Stimulated activated CD4-positive, alpha-beta T cell treated with anti-CD3 and anti-CD28 coated beads, TNF-alpha, amount 100 ng/mL, for 4 hours (primary cell): Measurements from ENCODE around the gene RBM4.

Experiments
- DNase-seq, 3 experiments: peaks; one replicate each; pipeline ENCODE4 v3.0.0-alpha.2; 2020; ENCODE audit warnings: low read depth in 3 of 3

The RBM4 gene

DNA sequence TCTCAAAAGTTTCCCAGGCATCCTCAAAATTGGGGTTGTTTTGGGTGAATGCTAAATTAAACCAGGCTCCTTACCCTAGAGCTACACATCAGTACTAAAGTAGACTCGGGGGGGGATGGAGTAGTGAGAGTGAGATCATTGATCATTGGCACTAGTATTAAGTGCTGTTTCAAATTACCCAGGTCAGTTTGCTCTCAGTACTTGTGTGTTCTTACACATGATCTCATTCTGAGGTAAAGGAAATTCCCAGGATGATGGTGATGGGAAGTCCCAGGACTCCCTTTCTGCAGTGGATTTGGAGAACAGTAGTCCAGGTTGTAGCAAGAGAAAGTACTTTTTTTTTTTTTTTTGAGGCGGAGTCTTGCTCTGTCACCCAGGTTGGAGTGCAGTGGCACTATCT lies 12.5 kb downstream of the RBM4 start:
- DNase-seq = no peak

DNA sequence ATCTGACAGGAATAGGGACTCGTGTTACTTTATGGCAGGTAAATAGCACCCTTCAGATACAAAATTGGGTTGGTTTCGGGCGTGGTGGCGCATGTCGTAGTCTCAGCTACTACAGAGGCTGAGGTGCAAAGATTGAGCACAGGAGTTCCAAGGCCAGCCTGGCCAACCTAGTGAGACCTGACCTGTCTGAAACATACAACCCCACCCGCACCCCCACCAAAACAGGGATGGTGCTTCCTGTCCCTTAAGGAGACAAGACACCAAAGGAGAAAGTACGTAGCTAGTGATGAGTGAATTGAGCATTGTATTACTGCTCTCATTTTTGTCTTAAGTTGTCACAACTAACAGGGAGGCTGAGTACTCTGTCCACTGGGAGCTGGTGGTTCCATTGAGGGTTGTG lies 14.1 kb downstream of the RBM4 start:
- DNase-seq = no peak

DNA sequence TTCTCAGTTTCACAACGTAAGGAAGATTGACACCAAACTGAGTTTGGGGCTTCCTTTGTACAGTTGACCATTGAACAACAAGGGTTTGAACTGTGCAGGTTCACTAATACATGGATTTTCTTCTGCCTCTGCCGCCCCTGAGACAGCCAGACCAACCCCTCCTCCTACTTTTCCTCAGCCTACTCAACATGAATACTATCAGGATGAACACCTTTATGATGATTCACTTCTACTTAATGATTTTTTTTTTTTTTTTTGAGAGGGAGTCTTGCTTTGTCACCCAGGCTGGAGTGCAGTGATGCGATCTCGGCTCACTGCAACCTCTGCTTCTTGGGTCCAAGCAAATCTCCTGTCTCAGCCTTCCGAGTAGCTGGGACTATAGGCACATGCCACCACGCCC lies 14.6 kb downstream of the RBM4 start:
- no peak for DNase-seq

DNA sequence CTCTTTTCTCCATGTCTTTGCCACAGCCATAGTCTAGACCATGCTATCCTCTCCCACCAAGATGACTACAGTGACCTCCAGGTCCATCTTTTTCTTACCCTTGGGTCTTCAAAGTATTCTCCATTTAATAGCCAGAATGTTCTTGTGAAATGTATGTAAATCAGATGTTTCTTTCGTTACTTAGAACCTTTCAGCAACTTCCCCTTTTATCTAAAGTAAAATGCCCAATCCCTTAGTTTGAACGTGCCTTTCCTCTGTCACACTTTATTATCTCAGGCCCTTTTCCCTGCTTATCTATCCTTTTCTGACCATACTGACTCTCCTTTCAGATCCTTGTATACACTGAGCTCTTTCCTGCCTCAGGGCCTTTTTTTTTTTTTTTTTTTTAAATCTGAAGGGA lies 21.3 kb downstream of the RBM4 start:
- DNase-seq = no peak

DNA sequence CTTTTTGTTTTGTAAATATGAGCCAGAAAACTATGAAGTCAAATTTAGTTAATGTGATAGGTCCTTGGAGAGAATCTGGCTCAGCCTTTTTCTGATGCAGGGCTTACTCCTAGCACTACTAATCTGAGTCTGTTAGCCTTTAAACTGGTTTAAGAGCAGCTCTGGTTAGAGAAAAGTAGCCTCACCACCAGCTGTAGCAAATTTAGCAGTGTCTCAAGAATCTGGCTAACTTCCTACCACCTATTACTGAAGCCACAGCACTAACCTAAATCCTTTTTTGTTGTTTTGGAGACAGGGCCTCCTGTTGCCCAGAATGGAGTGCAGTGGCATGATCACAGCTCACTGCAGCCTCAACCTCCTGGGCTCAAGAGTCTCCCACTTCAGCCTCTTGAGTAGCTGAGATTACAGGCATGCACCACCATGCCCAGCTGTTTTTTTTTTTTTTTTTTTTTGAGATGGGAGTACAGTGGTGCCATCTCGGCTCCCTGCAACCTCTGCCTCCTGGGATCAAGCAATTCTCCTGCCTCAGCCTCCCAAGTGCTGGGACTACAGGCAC lies 25.3 kb downstream of the RBM4 start:
- no peak for DNase-seq

DNA sequence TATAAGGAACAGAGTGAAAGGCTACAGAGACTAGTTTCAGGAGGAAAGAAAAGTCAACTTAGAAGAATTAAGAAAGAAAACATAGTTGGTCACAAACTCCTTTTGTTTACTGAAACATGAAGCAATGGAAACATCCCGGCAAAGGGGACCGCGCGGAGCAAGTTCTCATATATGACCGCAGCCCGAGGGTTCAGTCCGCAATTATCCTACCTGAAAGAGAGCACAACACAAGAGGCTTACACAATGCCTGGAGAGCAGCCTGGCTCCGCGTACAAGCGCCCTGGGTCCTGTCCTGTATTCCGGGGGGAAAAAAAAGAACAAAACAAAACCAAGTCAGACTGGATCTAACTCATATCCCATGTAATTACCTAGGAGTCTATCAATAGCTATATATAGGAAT lies 26.9 kb downstream of the RBM4 start:
- no peak for DNase-seq

DNA sequence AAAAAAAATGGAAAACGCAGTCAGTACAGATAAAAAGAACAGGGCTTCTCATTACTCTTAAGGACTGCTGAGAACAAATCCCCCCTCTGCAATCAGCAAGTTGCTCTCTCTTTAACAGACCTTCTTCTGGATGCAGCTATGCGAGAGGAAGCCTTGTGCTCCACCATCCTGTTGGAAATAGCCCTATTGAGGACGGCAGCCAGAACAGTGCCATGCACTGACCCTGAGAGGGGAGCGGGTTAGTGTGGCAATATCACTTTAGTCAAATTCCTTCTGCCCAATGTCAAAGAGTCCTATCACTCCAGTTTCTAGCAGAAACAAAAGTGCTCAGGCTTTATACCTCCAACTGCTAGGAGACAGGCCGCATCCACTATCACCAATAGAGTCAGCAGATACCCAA lies 32.3 kb downstream of the RBM4 start:
- DNase-seq = no peak

DNA sequence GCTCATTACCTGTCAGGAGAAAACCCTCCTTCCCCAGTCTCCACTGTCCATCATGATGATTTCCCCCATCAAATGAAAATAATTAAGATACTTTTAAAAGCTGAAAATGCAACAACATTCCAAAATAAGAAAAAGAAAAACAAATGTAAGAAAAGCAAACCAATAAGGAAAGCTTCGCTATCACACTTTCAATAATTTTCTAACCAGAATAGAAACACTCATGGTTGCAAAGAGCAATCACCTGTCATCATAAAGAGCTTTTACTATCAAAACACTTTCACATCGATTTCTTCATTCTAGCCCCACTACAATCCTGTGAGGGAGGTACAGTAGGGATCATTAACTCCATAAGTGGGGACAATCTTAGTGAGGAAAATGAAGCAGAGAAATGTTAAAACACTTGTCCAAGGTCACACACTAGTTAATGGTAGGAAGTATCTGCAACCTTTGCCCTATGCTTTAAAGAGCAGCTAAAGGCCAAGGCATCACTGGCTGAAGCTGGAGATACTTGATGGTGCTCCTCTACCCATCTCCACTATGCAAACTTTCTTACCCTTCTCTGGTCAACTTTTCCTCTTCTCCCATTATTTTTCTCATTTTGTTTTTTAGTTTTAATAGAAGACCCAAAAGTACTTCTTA lies 36.6 kb downstream of the RBM4 start:
- DNase-seq = no peak

DNA sequence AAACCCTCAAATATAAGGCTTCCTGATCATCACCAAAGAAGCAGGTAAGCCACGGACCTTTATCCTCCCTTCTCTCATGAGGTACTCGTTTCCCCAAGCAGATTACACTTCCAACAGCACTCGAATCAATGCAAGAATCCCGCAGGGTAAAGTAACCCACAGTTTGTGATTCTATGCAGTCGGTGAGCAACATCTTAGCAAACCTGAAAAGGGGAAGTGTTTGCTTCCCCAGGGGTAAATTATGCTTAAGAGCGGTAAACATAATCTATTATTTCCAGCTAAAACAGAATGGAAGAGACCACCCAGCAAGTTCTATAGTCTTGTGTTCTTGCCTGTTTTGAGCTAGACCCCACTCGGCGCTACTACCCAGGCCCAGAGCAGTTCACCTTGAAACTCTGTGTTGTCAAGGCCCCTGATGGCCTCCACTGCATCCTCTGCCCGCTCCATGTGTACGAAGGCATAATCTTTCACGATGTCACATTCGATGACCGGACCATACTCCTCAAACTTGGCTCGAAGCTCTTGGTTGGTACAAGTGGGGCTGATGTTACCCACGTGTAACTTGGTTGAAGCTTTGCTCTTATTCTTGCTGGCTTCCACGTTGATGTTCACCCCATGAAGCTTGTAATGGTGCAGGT lies 37.9 kb downstream of the RBM4 start:
- DNase-seq = no peak

DNA sequence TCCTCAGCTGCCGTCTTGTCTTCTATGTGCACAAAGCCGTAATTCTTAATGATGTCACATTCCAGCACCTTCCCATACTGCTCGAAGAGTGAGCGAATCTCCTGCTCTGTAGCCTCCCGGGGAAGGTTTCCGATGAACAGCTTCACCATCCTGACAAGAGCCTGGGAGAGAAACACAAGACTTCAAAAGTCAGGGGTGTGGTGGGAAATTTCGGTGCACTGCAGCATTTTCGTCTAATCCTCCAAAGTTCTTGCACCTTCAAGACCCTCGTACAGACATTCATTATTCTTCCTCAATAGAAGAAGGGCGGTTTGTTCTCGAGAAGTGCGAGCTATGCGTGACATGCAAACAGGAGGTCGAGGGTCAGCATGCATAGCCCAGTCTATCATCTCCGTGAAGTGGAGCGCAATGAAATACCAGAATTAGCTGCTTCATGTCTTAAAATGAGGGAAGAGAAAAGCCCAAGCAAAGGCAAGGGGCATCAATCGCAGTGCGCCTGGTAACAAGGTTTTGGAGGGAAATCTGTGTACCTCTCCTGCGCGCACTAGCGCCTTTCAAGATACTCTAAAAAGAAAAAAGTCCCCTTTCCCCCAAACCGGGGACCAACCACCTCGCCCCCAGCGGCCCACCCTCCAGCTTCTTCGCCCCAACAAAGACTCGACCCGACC lies 38.6 kb downstream of the RBM4 start:
- DNase-seq = no peak

DNA sequence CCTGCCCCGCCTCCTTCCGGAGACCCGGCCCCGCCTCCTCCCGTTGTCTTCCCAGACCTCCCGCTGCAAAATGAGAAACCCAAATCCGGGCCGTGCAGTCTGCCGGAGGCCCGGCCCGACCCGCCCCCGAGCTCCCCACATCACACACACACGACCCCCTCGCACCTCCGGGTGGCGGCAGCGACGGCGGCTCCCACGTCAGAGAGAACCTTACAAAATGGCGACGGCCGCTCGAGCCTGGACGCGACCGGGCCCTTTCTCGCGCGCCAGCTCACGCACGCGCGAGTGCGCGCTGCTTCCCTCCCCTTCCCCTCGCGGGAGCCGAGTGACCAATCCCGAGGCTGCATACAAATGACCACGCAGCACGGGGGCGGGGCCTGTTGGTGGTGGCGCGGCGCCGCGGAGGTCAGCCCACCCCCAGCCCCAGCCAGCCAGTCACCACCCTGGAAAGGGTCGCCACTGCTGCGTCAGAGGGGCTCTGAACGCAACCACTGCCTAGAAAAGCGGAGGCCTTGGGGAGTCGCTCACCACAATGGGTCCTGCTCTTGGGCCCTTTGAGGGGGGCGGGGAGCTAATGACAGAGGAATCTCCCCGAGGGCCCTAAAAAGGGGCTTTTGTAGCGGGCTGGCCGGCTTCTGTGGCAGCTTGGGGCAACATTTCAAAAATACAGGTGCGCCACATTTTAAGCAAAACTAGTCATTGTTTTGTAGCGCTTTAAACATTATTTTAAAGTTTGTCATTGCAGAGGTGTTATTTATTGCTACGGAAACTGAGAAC lies 39.3 kb downstream of the RBM4 start, which contains the start of gene RBM4B:
Gene RBM4B (minus strand): TSS at position 289 of the 777 bp plus-strand sequence. CDS start 808 bp downstream, outside the sequence.
- peak; percentile 83 to 92 (median 86) for DNase-seq

DNA sequence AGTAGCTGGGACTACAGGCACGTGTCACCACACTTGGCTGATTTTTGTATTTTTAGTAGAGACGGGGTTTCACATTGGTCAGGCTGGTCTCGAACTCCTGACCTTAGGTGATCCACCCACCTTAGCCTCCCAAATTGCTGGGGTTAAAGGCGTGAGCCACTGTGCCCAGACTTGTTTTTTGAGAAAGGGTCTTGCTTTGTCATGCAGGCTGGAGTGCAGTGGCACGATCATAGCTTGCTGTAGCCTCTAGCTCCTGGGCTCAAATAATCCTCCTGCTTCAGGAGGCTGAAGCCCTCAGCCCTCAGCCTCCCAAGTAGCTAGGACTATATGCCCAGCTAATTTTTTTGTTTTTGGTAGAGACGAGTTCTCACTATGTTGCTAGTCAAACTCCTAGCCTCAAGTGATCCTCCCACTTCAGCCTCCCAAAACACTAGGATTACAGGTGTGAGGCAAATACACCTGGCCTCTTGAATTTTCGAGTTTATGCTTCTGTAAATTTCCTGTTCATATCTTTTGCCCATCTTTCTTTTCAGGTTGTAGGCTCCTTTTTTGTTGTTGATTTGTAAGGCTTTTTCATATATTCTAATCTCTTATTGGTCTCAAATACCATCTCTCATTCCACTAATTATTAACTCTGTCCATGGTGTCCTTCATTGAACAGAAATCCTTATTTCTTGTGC lies 42.6 kb downstream of the RBM4 start:
- DNase-seq = no peak

DNA sequence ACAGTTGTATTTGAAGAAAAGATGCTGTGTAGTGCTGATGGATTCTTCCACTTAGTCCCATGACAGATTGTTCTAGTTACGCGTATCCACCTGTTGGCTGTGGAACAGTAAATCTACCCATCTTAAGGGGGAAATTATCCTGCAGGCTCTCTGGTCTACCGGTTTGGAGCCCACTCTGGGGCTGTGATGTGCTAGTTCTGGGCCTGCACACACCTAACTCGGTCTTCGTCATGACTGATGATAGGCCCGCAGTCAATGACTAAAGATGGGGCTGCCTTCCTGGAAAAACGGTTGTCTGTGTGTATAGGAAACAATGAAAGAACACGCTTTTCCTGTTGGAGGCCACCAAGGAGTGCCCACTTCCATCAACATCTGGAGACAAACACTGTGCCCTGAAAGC lies 45.4 kb downstream of the RBM4 start:
- DNase-seq = no peak

DNA sequence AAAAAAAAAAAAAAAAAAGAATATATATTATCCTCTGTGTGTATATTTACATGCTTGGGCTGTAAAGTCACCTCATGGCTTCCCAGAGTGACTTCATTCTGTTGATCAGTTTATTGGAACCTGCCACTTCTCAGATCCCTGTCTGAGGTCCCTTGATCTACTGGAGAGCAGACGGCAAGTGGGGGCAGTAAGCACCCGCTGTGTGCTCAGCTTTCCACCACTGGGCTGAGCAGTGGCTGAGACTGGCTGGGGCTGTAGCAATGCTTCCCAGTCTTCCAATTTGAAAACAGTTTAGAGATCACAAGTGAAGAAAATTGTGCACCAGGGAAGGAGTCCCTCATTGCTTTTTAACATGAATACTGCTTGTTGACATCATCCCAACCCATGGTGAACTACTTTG lies 46.1 kb downstream of the RBM4 start:
- no peak for DNase-seq

DNA sequence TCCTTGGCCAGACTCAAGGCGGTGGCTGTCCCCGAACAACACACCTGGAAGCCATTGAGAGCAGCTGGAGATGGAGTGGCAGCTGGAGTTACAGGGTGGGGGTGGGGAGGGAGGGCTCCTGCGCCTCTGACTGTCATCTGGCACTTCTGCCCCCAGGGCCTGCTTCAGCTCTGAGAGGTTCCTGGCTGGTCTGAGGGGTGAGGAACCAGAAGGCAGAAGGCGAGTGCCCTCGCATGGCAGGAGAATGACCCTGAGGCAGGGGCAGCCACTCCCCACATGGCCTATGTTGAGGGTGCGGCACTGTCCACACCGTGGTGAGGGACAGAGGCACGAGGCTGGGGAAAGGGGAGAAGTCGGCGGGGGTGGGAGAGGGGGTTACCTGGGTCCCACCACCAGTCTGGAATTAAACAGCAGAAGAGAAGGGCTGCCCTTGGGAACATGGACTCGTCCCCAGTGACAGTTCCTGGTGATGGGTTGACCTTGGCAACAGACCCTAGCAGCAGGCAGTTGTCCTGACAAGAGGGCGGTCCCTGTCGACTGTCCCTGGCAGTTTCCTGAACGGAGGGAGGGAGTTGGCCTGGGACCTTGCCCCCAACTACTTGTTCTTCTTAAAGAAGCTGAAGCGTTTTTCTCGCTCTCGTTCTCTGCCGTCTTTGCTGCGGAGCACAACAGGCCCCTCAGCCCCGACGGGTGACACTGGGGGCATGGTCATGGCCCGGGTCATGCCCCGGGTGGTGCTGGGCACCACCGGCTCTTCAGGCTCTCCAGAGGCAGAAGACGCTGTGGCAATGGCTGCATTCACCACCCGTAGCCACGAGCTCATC lies 47.0 kb downstream of the RBM4 start:
- no peak for DNase-seq

DNA sequence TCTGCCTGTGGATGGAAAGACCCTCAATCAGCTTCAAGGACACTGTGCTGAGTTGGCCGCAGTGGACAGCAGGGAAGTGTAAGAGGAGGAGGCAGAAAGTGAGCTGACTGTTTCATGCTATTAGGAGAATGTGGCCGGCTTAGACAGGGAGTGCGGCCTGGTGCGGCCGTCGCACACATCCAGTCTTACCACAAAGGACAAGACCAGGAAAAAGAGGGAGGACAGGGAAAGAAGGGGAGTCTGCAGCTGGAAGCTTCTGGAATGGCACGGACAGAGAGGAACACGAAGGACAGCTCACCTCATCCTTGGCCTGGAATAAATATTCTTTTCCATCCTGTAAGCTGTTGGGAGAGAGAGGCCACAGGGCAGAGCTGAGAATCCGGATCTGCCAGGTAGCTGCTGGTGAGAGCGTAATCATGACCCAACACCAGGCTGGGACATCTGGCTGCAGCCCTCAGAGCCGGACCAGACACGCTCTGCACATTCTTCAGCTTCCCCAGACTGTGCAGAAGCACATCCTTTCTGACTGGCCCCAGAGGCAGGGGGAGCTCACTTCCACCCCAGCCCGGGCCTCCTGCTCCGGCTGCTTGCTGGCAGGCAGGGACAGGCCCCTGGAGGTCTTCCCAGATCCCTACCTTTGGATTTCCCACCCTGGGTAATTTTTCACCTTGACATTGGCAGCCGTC lies 47.7 kb downstream of the RBM4 start:
- DNase-seq = no peak

DNA sequence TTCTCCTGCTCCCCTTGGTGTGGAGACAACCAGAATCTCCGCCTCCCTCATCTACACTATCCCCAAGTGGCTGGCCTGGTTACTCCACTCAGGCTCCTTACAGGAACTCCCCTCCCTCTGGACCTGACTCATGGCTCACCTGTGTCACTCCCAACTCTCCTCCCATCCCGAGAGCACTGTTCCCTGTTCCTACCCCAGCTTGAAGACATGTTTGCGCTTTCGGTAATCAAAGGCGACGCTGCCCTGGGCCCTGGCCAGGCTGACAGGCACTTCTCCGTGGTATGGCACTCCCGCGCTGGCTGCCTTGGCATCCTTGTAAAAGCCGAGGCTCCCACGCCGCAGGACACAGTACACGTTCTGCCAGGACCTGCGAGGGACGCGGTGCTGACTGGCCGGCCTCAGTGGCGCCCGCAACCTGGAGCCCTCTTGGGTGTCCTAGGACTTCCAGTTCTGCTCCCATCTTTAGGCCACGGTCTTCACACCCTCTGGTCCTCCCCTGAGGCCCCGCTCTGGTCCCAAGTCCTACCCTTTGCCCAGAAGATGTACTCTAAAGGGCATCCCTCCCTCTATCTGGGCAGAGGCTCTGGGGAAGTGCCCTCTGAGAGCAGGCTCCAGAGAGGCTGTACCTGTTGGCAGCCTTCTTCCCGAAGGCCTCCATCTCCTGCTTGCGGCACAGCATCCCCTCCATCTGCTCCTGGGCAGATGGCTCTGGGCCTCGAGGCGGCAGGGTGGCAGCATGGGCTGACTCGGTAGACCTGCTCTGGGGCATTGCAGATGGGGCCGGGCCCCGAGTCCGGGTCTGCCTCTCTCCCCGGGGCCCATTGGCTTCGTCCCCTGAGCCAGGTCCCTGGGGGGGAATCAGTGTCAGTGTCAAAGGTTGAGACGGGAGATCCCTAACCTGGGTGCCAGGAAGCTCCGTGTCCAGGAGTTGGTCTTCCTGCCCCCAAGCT lies 48.6 kb downstream of the RBM4 start:
- DNase-seq = no peak

DNA sequence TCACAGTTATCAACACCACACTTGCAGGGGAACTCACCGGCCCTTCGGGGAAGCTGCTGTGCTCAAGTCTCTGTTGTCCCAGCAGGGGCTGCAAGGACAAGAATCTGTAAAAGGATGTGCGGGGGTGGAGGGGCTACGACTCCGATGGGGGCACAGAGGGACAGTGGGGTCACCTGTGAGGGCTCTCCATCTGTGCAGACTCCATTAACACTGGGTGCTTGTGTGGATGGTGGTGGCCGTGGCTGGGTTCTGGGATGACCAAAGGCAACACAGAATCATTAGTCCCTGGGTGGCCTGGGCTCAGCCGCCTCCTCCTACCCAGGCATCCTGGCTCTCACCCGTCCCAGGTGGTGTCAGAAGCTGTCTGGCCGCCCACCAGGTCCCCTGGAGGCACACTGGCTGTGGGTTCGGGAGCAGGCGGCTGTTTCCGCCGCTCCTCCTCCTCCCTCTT lies 49.4 kb downstream of the RBM4 start:
- no peak for DNase-seq
